GM12875 (cell line): Measurements from ENCODE around the gene TET2.

Experiments
- H3K4me3 ChIP-seq: one replicate; pipeline ENCODE4 v1.5.1; 2011; ENCODE audit warnings: low read depth, low read length, control low read depth
- TF ChIP-seq, protein P1 (sequence below): IDR thresholded peaks from 2 replicates; pipeline ENCODE4 v1.5.1; 2011; ENCODE audit warnings: low read depth, mild to moderate bottlenecking, control low read depth, inconsistent platforms, low read length, moderate library complexity, borderline replicate concordance; ENCODE audit not compliant: insufficient read depth

Gene TET2

DNA sequence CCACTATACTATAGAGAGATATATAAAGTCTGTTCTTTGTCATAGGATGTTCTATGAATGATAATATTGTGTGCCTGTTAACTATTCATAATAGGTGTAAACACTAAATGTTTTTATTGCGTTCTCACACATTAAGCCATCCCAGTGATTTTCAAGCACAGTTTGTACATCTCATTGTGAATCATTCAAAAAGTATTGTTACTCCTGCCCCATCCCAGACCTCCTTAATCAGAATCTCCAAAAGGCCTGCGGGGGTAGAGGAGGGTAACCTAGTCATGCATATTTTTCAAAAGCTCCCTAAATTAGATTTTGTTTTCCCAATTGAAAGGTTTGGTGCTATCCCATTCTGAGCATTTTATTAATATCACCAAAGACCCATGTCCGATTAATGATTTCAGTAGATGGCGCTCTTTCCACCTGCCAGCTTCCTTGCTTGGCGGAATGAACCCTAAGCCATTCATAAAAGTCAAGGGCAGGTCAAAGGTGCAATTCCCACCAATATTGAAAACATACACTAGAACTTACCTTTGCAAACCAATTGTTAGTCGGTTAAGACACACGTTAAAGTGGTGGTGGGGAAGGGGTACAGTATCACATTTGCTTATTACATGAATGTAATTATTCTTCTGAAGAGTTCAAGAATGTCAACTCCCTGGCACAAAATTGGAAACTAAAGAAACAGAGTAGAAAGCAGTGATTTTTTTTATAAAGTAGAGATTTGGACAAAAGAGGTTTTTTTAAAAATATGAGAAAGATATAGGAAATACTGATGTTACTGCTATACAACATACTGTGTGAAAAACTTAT lies 5.8 kb upstream of the TET2 start:
- H3K4me3 ChIP-seq = no peak overlapping the region
- TF ChIP-seq, protein P1, sequence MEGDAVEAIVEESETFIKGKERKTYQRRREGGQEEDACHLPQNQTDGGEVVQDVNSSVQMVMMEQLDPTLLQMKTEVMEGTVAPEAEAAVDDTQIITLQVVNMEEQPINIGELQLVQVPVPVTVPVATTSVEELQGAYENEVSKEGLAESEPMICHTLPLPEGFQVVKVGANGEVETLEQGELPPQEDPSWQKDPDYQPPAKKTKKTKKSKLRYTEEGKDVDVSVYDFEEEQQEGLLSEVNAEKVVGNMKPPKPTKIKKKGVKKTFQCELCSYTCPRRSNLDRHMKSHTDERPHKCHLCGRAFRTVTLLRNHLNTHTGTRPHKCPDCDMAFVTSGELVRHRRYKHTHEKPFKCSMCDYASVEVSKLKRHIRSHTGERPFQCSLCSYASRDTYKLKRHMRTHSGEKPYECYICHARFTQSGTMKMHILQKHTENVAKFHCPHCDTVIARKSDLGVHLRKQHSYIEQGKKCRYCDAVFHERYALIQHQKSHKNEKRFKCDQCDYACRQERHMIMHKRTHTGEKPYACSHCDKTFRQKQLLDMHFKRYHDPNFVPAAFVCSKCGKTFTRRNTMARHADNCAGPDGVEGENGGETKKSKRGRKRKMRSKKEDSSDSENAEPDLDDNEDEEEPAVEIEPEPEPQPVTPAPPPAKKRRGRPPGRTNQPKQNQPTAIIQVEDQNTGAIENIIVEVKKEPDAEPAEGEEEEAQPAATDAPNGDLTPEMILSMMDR = peak; percentile 56

DNA sequence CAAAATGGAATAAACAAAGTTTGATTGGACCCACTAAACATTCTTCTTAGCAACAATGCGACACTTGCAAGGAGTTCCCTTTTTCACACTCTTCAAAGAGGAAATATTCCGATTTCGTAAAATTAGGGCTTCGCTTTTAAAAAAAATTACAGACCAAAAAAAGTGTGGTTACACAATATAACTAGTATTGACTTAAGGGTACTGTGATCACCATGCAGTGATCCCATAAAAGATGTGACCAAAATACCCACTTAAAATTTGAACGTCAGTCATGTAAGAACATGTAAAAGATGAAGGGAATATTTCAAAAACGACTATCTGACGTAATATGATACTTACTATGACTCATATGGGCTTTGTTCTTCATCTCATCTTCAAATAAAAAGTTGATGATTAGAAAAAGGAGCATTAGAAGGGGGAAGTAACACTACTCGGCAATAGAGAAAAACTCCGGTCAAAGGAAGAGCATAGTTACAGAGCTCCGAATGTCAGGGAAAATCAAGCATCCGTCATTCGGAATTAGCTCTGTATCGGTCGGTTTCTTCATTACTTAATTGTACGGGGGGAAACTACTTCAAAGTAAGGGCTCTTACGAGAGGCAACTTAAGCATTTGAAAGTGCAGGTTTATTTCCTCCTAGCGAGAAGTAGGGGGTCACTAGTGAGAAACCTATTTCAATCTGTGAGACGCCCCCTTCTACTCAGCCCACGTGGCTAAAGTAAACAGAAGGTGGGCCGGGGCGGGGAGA lies 1.3 kb upstream of the TET2 start:
- peak overlapping the region; percentile 81 for H3K4me3 ChIP-seq

DNA sequence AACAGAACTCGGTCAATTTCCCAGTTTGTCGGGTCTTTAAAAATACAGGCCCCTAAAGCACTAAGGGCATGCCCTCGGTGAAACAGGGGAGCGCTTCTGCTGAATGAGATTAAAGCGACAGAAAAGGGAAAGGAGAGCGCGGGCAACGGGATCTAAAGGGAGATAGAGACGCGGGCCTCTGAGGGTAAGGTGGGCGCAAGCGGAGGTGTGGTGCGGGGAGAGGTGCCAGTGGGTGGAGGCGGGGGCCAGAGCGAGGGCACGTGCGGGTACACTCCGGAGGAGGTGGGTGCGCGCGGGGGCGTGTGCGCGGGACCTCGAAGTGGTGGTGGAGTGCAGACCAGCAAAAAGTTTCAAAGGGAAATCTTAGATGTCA lies 787 bp upstream of the TET2 start:
- peak overlapping the region; percentile 81 for H3K4me3 ChIP-seq
- TF ChIP-seq, protein P1 = no peak

More for the DNA sequence above, 1.3 kb upstream of the TET2 start:
- TF ChIP-seq, protein P1 = no peak

DNA sequence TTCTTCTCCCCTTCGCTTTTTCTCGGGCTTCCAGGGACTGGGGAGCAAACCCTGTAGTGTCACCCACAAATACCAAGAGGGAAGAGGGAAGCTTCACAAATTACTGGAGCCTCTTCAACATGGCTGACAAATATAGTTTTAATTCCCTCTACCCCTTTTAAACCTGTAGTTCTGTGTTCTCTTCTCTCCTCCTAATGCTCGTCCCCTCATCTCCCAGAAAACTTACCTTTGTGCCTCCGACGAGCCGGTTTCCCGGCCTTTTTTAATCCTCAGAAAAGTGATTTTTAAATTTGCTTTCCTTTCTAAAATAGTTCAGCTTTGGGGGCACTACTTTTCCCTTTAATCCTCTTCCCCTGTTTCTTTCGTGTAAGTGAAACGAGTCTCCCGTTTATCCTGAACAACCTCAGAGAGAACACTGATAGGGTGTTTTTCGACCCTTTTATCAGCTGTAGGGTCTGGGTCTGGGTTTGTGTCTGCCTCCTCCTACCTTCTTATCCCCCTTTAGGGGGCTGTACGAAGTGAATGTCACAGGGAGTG lies 408 bp downstream of the TET2 start:
- TF ChIP-seq, protein P1 = no peak
- H3K4me3 ChIP-seq = peak overlapping the region; percentile 81

DNA sequence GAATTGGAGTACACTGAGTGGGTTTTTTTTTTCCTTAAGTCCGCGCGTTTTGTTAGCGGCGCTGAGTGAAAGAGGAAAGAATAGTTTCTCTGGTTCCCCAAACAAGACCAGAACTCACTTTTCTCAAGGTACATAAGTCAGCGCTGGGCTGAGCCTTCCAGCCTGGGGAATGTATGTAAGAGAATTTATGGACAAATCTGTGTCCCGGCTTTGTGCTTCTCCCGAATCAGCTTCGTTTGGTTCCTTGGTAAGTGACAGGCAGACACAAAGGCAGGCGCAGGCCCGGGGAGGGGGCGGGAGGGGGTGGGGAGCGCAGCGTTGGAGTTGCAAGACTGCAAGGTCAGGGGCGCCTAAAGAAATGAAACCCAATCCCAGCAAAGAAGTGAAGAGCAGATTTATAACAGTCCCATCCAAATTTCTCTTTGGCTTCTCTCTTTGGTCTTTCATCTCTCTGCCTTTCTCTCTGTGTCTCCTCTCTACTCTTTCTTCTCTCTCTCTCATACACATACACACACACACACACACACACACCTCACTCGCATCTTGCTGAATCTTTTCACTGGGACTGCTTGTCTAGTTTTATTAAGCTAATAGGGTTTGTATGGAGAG lies 981 bp downstream of the TET2 start:
- TF ChIP-seq, protein P1 = no peak
- H3K4me3 ChIP-seq = peak overlapping the region; percentile 81

DNA sequence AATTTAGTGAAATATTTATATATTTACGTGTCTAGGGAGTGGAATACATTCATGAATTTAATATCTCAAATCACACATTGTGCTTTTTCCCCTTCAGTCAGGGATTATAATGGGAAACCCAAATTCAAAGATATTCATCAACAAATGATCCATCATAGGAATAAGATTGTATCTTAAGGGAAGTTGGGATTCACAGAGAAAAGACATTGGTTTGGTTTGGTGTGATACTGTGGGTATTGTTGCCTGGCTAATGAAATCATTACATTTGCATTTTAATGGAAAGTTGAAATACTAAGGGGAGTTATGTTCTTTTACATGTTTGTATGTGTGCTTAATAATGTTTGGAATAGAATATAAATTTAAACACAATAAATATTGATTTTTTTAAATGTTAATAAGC lies 1.7 kb downstream of the TET2 start:
- H3K4me3 ChIP-seq = peak overlapping the region; percentile 81
- TF ChIP-seq, protein P1 = no peak
